ENCODE data around the gene STAT5B.

Gene STAT5B

GRCh38 chr17:42174126-42174783 lies 101.9 kb downstream of the STAT5B start:
- Mint-ChIP-seq H3K27me3 (peaks cover 9% of the 10 kb centered on the region), H3K4me1 (ENCODE audit: low read depth) (peaks cover 8% of the 10 kb centered on the region), H3K27ac (no peak overlapping the region), H3K36me3 (ENCODE audit: low read depth) (peaks cover 4% of the 10 kb centered on the region), H3K4me3 (no peak overlapping the region), H3K9me3 (no peaks in the 10 kb centered on the region)
- DNase-seq = no peak

- Mint-ChIP-seq H3K4me1 (ENCODE audit: low read depth) (no peaks in the 10 kb centered on the region), H3K27ac (no peak overlapping the region), H3K27me3 (no peaks in the 10 kb centered on the region), H3K4me3 (no peak overlapping the region), H3K9me3 (no peaks in the 10 kb centered on the region), H3K36me3 (ENCODE audit: low read depth) (peaks cover 4% of the 10 kb centered on the region)
- no peak for DNase-seq
These were observed 104.4 kb downstream of the STAT5B start for GRCh38 chr17:42171831-42172230.

GRCh38 chr17:42169351-42169750 lies 106.8 kb downstream of the STAT5B start:
- no peaks in the 10 kb centered on the region for H3K36me3 Mint-ChIP-seq (ENCODE audit: low read depth)
- no peak for DNase-seq
- H3K27ac Mint-ChIP-seq = no peak overlapping the region
- no peaks in the 10 kb centered on the region for H3K27me3 Mint-ChIP-seq
- no peaks in the 10 kb centered on the region for H3K9me3 Mint-ChIP-seq
- no peaks in the 10 kb centered on the region for H3K4me1 Mint-ChIP-seq (ENCODE audit: low read depth)
- no peak overlapping the region for H3K4me3 Mint-ChIP-seq

GRCh38 chr17:42167807-42168206 lies 108.4 kb downstream of the STAT5B start:
- no peaks in the 10 kb centered on the region for H3K36me3 Mint-ChIP-seq (ENCODE audit: low read depth)

GRCh38 chr17:42166196-42166763 lies 109.9 kb downstream of the STAT5B start:
- Mint-ChIP-seq H3K27ac (no peak overlapping the region), H3K9me3 (no peaks in the 10 kb centered on the region), H3K36me3 (ENCODE audit: low read depth) (no peaks in the 10 kb centered on the region), H3K27me3 (no peaks in the 10 kb centered on the region), H3K4me3 (no peak overlapping the region), H3K4me1 (ENCODE audit: low read depth) (no peaks in the 10 kb centered on the region)
- DNase-seq = no peak

More at GRCh38 chr17:42167807-42168206, 108.4 kb downstream of the STAT5B start:
- H3K4me3 Mint-ChIP-seq = no peak overlapping the region
- DNase-seq = no peak
- H3K27ac Mint-ChIP-seq = no peak overlapping the region
- H3K27me3 Mint-ChIP-seq = no peaks in the 10 kb centered on the region
- no peaks in the 10 kb centered on the region for H3K9me3 Mint-ChIP-seq
- H3K4me1 Mint-ChIP-seq (ENCODE audit: low read depth) = no peaks in the 10 kb centered on the region

- no peak overlapping the region for H3K4me3 Mint-ChIP-seq
- H3K4me1 Mint-ChIP-seq (ENCODE audit: low read depth) = no peaks in the 10 kb centered on the region
- no peak for DNase-seq
- no peak overlapping the region for H3K27ac Mint-ChIP-seq
- H3K27me3 Mint-ChIP-seq = no peaks in the 10 kb centered on the region
- H3K36me3 Mint-ChIP-seq (ENCODE audit: low read depth) = no peaks in the 10 kb centered on the region
- H3K9me3 Mint-ChIP-seq = no peaks in the 10 kb centered on the region
These were observed 110.4 kb downstream of the STAT5B start for GRCh38 chr17:42165751-42166150.

GRCh38 chr17:42163696-42164407 lies 112.3 kb downstream of the STAT5B start:
- Mint-ChIP-seq H3K36me3 (ENCODE audit: low read depth) (no peaks in the 10 kb centered on the region), H3K4me3 (no peak overlapping the region), H3K9me3 (no peaks in the 10 kb centered on the region), H3K27ac (no peak overlapping the region), H3K27me3 (no peaks in the 10 kb centered on the region), H3K4me1 (ENCODE audit: low read depth) (no peaks in the 10 kb centered on the region)
- DNase-seq = no peak

GRCh38 chr17:42163113-42163512 lies 113.1 kb downstream of the STAT5B start:
- H3K4me1 Mint-ChIP-seq (ENCODE audit: low read depth) = no peaks in the 10 kb centered on the region
- H3K27me3 Mint-ChIP-seq = no peaks in the 10 kb centered on the region
- H3K9me3 Mint-ChIP-seq = no peaks in the 10 kb centered on the region
- H3K4me3 Mint-ChIP-seq = no peak overlapping the region
- peak; percentile 58 for DNase-seq
- H3K27ac Mint-ChIP-seq = no peak overlapping the region
- no peaks in the 10 kb centered on the region for H3K36me3 Mint-ChIP-seq (ENCODE audit: low read depth)

GRCh38 chr17:42160531-42160910 lies 115.7 kb downstream of the STAT5B start:
- H3K27ac Mint-ChIP-seq = no peak overlapping the region
- no peak overlapping the region for H3K4me3 Mint-ChIP-seq
- no peaks in the 10 kb centered on the region for H3K36me3 Mint-ChIP-seq (ENCODE audit: low read depth)
- no peaks in the 10 kb centered on the region for H3K9me3 Mint-ChIP-seq
- no peak for DNase-seq
- H3K27me3 Mint-ChIP-seq = no peaks in the 10 kb centered on the region
- H3K4me1 Mint-ChIP-seq (ENCODE audit: low read depth) = peaks cover 9% of the 10 kb centered on the region

- Mint-ChIP-seq H3K4me1 (ENCODE audit: low read depth) (peaks cover 11% of the 10 kb centered on the region), H3K36me3 (ENCODE audit: low read depth) (no peaks in the 10 kb centered on the region), H3K4me3 (no peak overlapping the region), H3K27ac (no peak overlapping the region), H3K9me3 (no peaks in the 10 kb centered on the region), H3K27me3 (no peaks in the 10 kb centered on the region)
- no peak for DNase-seq
These were observed 116.2 kb downstream of the STAT5B start for GRCh38 chr17:42159796-42160530.

- Mint-ChIP-seq H3K9me3 (no peaks in the 10 kb centered on the region), H3K4me3 (peak overlapping the region; percentile 88), H3K4me1 (ENCODE audit: low read depth) (peaks cover 43% of the 10 kb centered on the region), H3K36me3 (ENCODE audit: low read depth) (peaks cover 29% of the 10 kb centered on the region), H3K27me3 (no peaks in the 10 kb centered on the region), H3K27ac (peak overlapping the region; percentile 92)
- DNase-seq = no peak
These were observed 120.6 kb downstream of the STAT5B start for GRCh38 chr17:42155614-42156045.

- peaks cover 43% of the 10 kb centered on the region for H3K4me1 Mint-ChIP-seq (ENCODE audit: low read depth)
These were observed 122.1 kb downstream of the STAT5B start for GRCh38 chr17:42153919-42154742.

More at GRCh38 chr17:42153919-42154742, 122.1 kb downstream of the STAT5B start:
- Mint-ChIP-seq H3K4me3 (peak overlapping the region; percentile 88), H3K27me3 (no peaks in the 10 kb centered on the region), H3K27ac (peak overlapping the region; percentile 92), H3K9me3 (no peaks in the 10 kb centered on the region), H3K36me3 (ENCODE audit: low read depth) (peaks cover 35% of the 10 kb centered on the region)
- DNase-seq = no peak

Data from activated T-cell treated with anti-CD3 and anti-CD28 coated beads, Interleukin-2, amount 50 U/mL, for 24 hours (primary cell).